Brain pericyte (primary cell): ENCODE data around the gene FABP1.

ENCODE experiments used
- DNase-seq: peaks from one replicate; pipeline ENCODE4 v3.0.0-alpha.2; 2012; ENCODE audit warnings: low read depth, low spot score

Gene FABP1

GRCh38 chr2:88127888-88128653, at the start of gene FABP1:
Gene FABP1, minus strand, starts transcription at chr2:88128062. Its CDS starts 45 bp downstream, at chr2:88128017.
- no peak for DNase-seq

- DNase-seq = no peak
These were observed 49.7 kb upstream of the FABP1 start for GRCh38 chr2:88177556-88177955.

- DNase-seq = no peak
These were observed 48.6 kb upstream of the FABP1 start for GRCh38 chr2:88176352-88176984.

- no peak for DNase-seq
These were observed 45.0 kb upstream of the FABP1 start for GRCh38 chr2:88172882-88173281.

- DNase-seq = no peak
These were observed 44.1 kb upstream of the FABP1 start for GRCh38 chr2:88171966-88172365.

GRCh38 chr2:88170472-88170892, 42.6 kb upstream of the FABP1 start:
- DNase-seq = no peak

- no peak for DNase-seq
These were observed 40.5 kb upstream of the FABP1 start for GRCh38 chr2:88168386-88168785.

- no peak for DNase-seq
These were observed 39.9 kb upstream of the FABP1 start for GRCh38 chr2:88167740-88168139.

- DNase-seq = no peak
These were observed 37.6 kb upstream of the FABP1 start for GRCh38 chr2:88165332-88166003.

GRCh38 chr2:88161446-88162244, 33.8 kb upstream of the FABP1 start:
- no peak for DNase-seq

GRCh38 chr2:88160517-88160916, 32.7 kb upstream of the FABP1 start:
- DNase-seq = no peak

- DNase-seq = peak; percentile 6
These were observed 32.1 kb upstream of the FABP1 start for GRCh38 chr2:88159955-88160415.

GRCh38 chr2:88159481-88159880, 31.6 kb upstream of the FABP1 start:
- no peak for DNase-seq

- DNase-seq = no peak
These were observed 21.1 kb upstream of the FABP1 start for GRCh38 chr2:88148929-88149438.

GRCh38 chr2:88147145-88147544, 19.3 kb upstream of the FABP1 start:
- DNase-seq = no peak

GRCh38 chr2:88146590-88146989, 18.7 kb upstream of the FABP1 start:
- no peak for DNase-seq

- DNase-seq = no peak
These were observed 17.1 kb upstream of the FABP1 start for GRCh38 chr2:88144914-88145497.

- no peak for DNase-seq
These were observed 16.4 kb upstream of the FABP1 start for GRCh38 chr2:88144271-88144670.

- DNase-seq = no peak
These were observed 14.1 kb upstream of the FABP1 start for GRCh38 chr2:88141952-88142351.

- no peak for DNase-seq
These were observed 11.9 kb upstream of the FABP1 start for GRCh38 chr2:88139804-88140203.

- DNase-seq = no peak
These were observed 11.4 kb upstream of the FABP1 start for GRCh38 chr2:88139203-88139702.
